ENCODE measurements around the gene MFF. TPM values are rescaled to one million over a fixed set of nuclear protein-coding genes. Genes with fewer than 3 reads are reported as not detected.

MFF gene
- total RNA-seq, 1 experiment from 2014 or later, result 68.2 TPM

GRCh38 chr2:227390468-227391256 is 65.6 kb downstream of the MFF start:
- H3K4me2 ChIP-seq (ENCODE audit: low read length), result no peak overlapping the region
- H2AFZ ChIP-seq (ENCODE audit: low read depth, low read length, poor library complexity, severe bottlenecking), result no peak overlapping the region
- no TSS peak for BruUV-seq (replicated peaks)
- RAD21 ChIA-PET (ENCODE audit: low non-redundant PET in 1 of 2, low total read pairs in 2 of 2, uncharacterized antibody in 2 of 2, unreplicated experiment in 2 of 2), result no interaction called here
- no peaks in the 10 kb centered on the region for H3K27me3 ChIP-seq (ENCODE audit: insufficient read depth, low read length)
- H3K4me1 ChIP-seq (ENCODE audit: control insufficient read depth in 1 of 2, insufficient read depth in 2 of 2, low read length in 2 of 2), result no peaks in the 10 kb centered on the region
- H3K9ac ChIP-seq (ENCODE audit: low read length), result no peak overlapping the region
- H3K36me3 ChIP-seq (ENCODE audit: control insufficient read depth in 1 of 2, insufficient read depth in 2 of 2, low read length in 2 of 2), result no peaks in the 10 kb centered on the region
- no peaks in the 10 kb centered on the region for H3K79me2 ChIP-seq (ENCODE audit: insufficient read depth, low read length)
- POLR2A ChIA-PET, result no interaction called here
- no peak overlapping the region for H3K4me3 ChIP-seq (replicated peaks in 1 of 2; ENCODE audit: low read depth in 1 of 2, low read length in 2 of 2)
- intact Hi-C loops (cut with micrococcal nuclease), result no loop called here
- H3K27ac ChIP-seq (ENCODE audit: low read depth, low read length), result no peak overlapping the region
- TF ChIP-seq SP1 (IDR thresholded peaks at IDR 0.05; ENCODE audit: low read depth) (no peak), ZBTB33 (IDR thresholded peaks at IDR 0.05; ENCODE audit: extremely low read depth, insufficient replicate concordance, low read length) (no peak), YY1 (IDR thresholded peaks at IDR 0.05; ENCODE audit: extremely low read depth, insufficient replicate concordance, low read depth, low read length) (no peak), EZH2phosphoT487 (IDR thresholded peaks at IDR 0.05; ENCODE audit: borderline replicate concordance) (no peak), EGR1 (IDR thresholded peaks at IDR 0.05; ENCODE audit: low read depth) (no peak), ZFX (IDR thresholded peaks at IDR 0.05) (no peak), JUND (IDR thresholded peaks at IDR 0.05) (no peak), CBX3 (IDR thresholded peaks at IDR 0.05; ENCODE audit: low read depth) (no peak), TCF7L2 (IDR thresholded peaks at IDR 0.05; ENCODE audit: borderline replicate concordance, extremely low read depth, insufficient read depth, insufficient read length) (no peak), ELF1 (IDR thresholded peaks at IDR 0.05; ENCODE audit: borderline replicate concordance, low read depth) (no peak), RAD21 (IDR thresholded peaks at IDR 0.05; ENCODE audit: low read depth) (no peak), POLR2A (IDR thresholded peaks at IDR 0.05; ENCODE audit: borderline replicate concordance, extremely low read depth, insufficient read depth, insufficient read length) (no peak), POLR2AphosphoS5 (IDR thresholded peaks at IDR 0.05; ENCODE audit: low read depth, low read length) (no peak), MAX (IDR thresholded peaks at IDR 0.05) (no peak), ZNF274 (IDR thresholded peaks at IDR 0.05; ENCODE audit: low read depth, low read length) (no peak), CTCF (IDR thresholded peaks at IDR 0.05 in 2 of 3, conservative IDR thresholded peaks at IDR 0.05 in 1 of 3; ENCODE audit: borderline replicate concordance in 1 of 3, insufficient read depth in 1 of 3, low read depth in 2 of 3, low read length in 2 of 3) (no peak), FOSL1 (IDR thresholded peaks at IDR 0.05; ENCODE audit: low read depth) (no peak), SIN3A (IDR thresholded peaks at IDR 0.05; ENCODE audit: low read depth) (no peak)
- no peaks in the 10 kb centered on the region for H3K9me2 ChIP-seq (ENCODE audit: insufficient read depth)
- H3K9me3 ChIP-seq (ENCODE audit: control insufficient read depth in 1 of 2, insufficient read depth in 1 of 2, low read depth in 1 of 2, low read length in 2 of 2), result no peaks in the 10 kb centered on the region
- DNase-seq (ENCODE audit: low read depth, low spot score) (no peak), ATAC-seq (no peak)
- H4K20me1 ChIP-seq (ENCODE audit: insufficient read depth), result no peaks in the 10 kb centered on the region
- CTCF ChIA-PET, result no interaction called here

Measured in HCT116 (cell line).